PC-3 (cell line): Measurements from ENCODE around the gene BBS5. TPM values are rescaled to one million over a fixed set of nuclear protein-coding genes. Genes with fewer than 3 reads are reported as not detected.

Experiments used
- ATAC-seq: fragments of 200-7000 bp; cut with Tn5 transposase; 2 replicates; pipeline ENCODE4 v1.9.1; 2020; ENCODE audit warnings: mild to moderate bottlenecking, moderate library complexity
- BruUV-seq: library from RNA; stranded (reverse); fragments of 400-500 nt; replicated peaks from 2 replicates; lab custom pipeline; 2021; lab: Mats Ljungman, UMichigan
- CTCF ChIA-PET: fragments of 300-600 bp; sonication (Branson Sonifier 250); formaldehyde crosslinking; loops from one replicate; lab custom pipeline; 2022; ENCODE audit warnings: antibody characterized with exemption; lab: Charles Lee
- POLR2A ChIA-PET: fragments of 300-600 bp; sonication (Branson Sonifier 250); formaldehyde crosslinking; loops from one replicate; lab custom pipeline; 2022; ENCODE audit warnings: antibody characterized with exemption; ENCODE audit not compliant: unreplicated experiment; lab: Charles Lee
- DNase-seq: peaks from one replicate; pipeline ENCODE4 v3.0.0-alpha.2; 2015
- H2AFZ ChIP-seq: fragments of 300-600 bp; sonication (generic); 2 replicates; pipeline ENCODE4 v1.6.0; 2016; ENCODE audit warnings: antibody characterized with exemption, low read length
- H3F3A ChIP-seq: fragments of 300-600 bp; sonication (generic); one replicate; pipeline ENCODE4 v1.6.0; 2017; ENCODE audit warnings: antibody characterized with exemption, low read length, control low read depth, mild to moderate bottlenecking; ENCODE audit not compliant: unreplicated experiment
- H3K27ac ChIP-seq: fragments of 300-600 bp; sonication (generic); 2 replicates; pipeline ENCODE4 v1.5.1; 2016; ENCODE audit warnings: mild to moderate bottlenecking, low read length
- H3K27me3 ChIP-seq: fragments of 300-600 bp; sonication (generic); 2 replicates; pipeline ENCODE4 v1.6.1; 2016; ENCODE audit warnings: low read length, mixed read lengths
- H3K36me3 ChIP-seq: fragments of 300-600 bp; sonication (generic); 2 replicates; pipeline ENCODE4 v1.6.1; 2016; ENCODE audit warnings: low read depth, mixed run types, low read length, mixed read lengths
- H3K4me1 ChIP-seq: fragments of 300-600 bp; sonication (generic); 2 replicates; pipeline ENCODE4 v1.5.1; 2016; ENCODE audit warnings: low read length; ENCODE audit not compliant: insufficient read depth
- H3K4me2 ChIP-seq: fragments of 300-600 bp; sonication (generic); 2 replicates; pipeline ENCODE4 v1.6.0; 2016; ENCODE audit warnings: low read length
- H3K4me3 ChIP-seq: fragments of 300-600 bp; sonication (generic); 2 replicates; pipeline ENCODE4 v1.5.1; 2016; ENCODE audit warnings: mild to moderate bottlenecking, low read length, mixed read lengths
- H3K79me2 ChIP-seq: fragments of 300-600 bp; sonication (generic); 2 replicates; pipeline ENCODE4 v1.6.1; 2017; ENCODE audit warnings: low read length, mixed read lengths
- H3K9ac ChIP-seq: fragments of 300-600 bp; sonication (generic); 2 replicates; pipeline ENCODE4 v1.6.0; 2016; ENCODE audit warnings: mild to moderate bottlenecking, low read length
- H3K9me2 ChIP-seq: fragments of 300-600 bp; sonication (generic); replicated peaks from 2 replicates; pipeline ENCODE4 v1.6.1; 2016; ENCODE audit warnings: mixed run types, low read length, mixed read lengths
- H3K9me3 ChIP-seq: fragments of 300-600 bp; sonication (generic); 2 replicates; pipeline ENCODE4 v1.6.1; 2016; ENCODE audit warnings: low read length, mixed read lengths
- H4K20me1 ChIP-seq: fragments of 300-600 bp; sonication (generic); 2 replicates; pipeline ENCODE4 v1.6.1; 2016; ENCODE audit warnings: low read length, mixed read lengths
- CTCF ChIP-seq: fragments of 300-600 bp; sonication (generic); conservative IDR thresholded peaks from 2 replicates; pipeline ENCODE4 v1.5.1; 2017; ENCODE audit warnings: antibody characterized with exemption, low read depth, mild to moderate bottlenecking, low read length
- EZH2 ChIP-seq: fragments of 300-600 bp; sonication (generic); IDR thresholded peaks from one replicate; pipeline ENCODE4 v1.6.1; 2017; ENCODE audit warnings: antibody characterized with exemption, mild to moderate bottlenecking, low read length; ENCODE audit not compliant: unreplicated experiment
- EZH2phosphoT487 ChIP-seq: fragments of 300-600 bp; sonication (generic); IDR thresholded peaks from 2 replicates; pipeline ENCODE4 v1.6.1; 2018; ENCODE audit warnings: mild to moderate bottlenecking, antibody characterized with exemption, low read length, borderline replicate concordance
- intact Hi-C: fragments of 100-400 bp; cut with micrococcal nuclease; formaldehyde crosslinking; loops from 2 replicates; pipeline ENCODE4 v1.9.0; 2023
- total RNA-seq: library from RNA; depleted of rRNA; stranded (reverse); fragments of >200 nt; gene quantifications from 2 replicates; pipeline ENCODE4 v1.2.3, GENCODE V29; 2014

BBS5 gene
- total RNA-seq, 1 experiment from 2014 or later, result 3.8 TPM

- H3K9ac ChIP-seq, result no peak overlapping the region
- H3K27ac ChIP-seq, result no peak overlapping the region
- no peaks in the 10 kb centered on the region for H3K9me3 ChIP-seq
- H3F3A ChIP-seq, result peaks cover 3% of the 10 kb centered on the region
- H3K4me2 ChIP-seq, result no peak overlapping the region
- BruUV-seq, result no TSS peak
- no peak for DNase-seq
- no peaks in the 10 kb centered on the region for H3K36me3 ChIP-seq
- no peak for TF ChIP-seq CTCF
- TF ChIP-seq EZH2phosphoT487, result no peak
- TF ChIP-seq EZH2, result no peak
- H3K79me2 ChIP-seq, result no peaks in the 10 kb centered on the region
- peaks cover 22% of the 10 kb centered on the region for H3K4me1 ChIP-seq
- no peak for ATAC-seq
- H3K4me3 ChIP-seq, result no peak overlapping the region
- no peaks in the 10 kb centered on the region for H3K27me3 ChIP-seq
- ChIA-PET CTCF (no interaction called here), POLR2A (no interaction called here)
- no peaks in the 10 kb centered on the region for H3K9me2 ChIP-seq
- no peaks in the 10 kb centered on the region for H4K20me1 ChIP-seq
- H2AFZ ChIP-seq, result no peak overlapping the region
- intact Hi-C loops, result no loop called here
These were observed 25.4 kb downstream of the BBS5 start for GRCh38 chr2:169504651-169505050.

- no peaks in the 10 kb centered on the region for H3K9me2 ChIP-seq
- peak overlapping the region; percentile 48 for H3K4me2 ChIP-seq
- no peak overlapping the region for H3K9ac ChIP-seq
- no peaks in the 10 kb centered on the region for H3K79me2 ChIP-seq
- no peak for TF ChIP-seq EZH2
- no peak for TF ChIP-seq CTCF
- TF ChIP-seq EZH2phosphoT487, result no peak
- BruUV-seq, result no TSS peak
- H3K27ac ChIP-seq, result peak overlapping the region; percentile 79
- H3K36me3 ChIP-seq, result no peaks in the 10 kb centered on the region
- ATAC-seq (peak; percentile 76), DNase-seq (peak; percentile 85)
- H2AFZ ChIP-seq, result no peak overlapping the region
- peaks cover 3% of the 10 kb centered on the region for H3F3A ChIP-seq
- no peaks in the 10 kb centered on the region for H3K27me3 ChIP-seq
- ChIA-PET CTCF (interaction anchor here (0.9 kb wide), 1 partner anchor 28 kb away, joined by 3 read pairs; the partner anchor contains the start of gene BBS5), POLR2A (no interaction called here)
- peaks cover 47% of the 10 kb centered on the region for H3K4me1 ChIP-seq
- H4K20me1 ChIP-seq, result no peaks in the 10 kb centered on the region
- no peaks in the 10 kb centered on the region for H3K9me3 ChIP-seq
- H3K4me3 ChIP-seq, result no peak overlapping the region
- intact Hi-C loops, result loop anchor here (1.0 kb wide), 1 partner anchor 28 kb away; the partner anchor contains the start of gene BBS5
These were observed 28.4 kb downstream of the BBS5 start for GRCh38 chr2:169507698-169508097.

- Histone ChIP-seq H4K20me1 (no peaks in the 10 kb centered on the region), H3K4me1 (peaks cover 53% of the 10 kb centered on the region), H3K27me3 (no peaks in the 10 kb centered on the region), H3K4me3 (no peak within 1 kb of the TSS), H3K9me3 (no peaks in the 10 kb centered on the region), H2AFZ (no peak within 1 kb of the TSS), H3K9me2 (no peaks in the 10 kb centered on the region), H3F3A (peaks cover 3% of the 10 kb centered on the region), H3K79me2 (no peaks in the 10 kb centered on the region), H3K36me3 (no peaks in the 10 kb centered on the region), H3K27ac (peak within 1 kb of the TSS; percentile 57), H3K9ac (no peak within 1 kb of the TSS), H3K4me2 (peak within 1 kb of the TSS; percentile 72)
- ATAC-seq, result peak; percentile 46
- intact Hi-C loops, result no loop called here
- no peak for TF ChIP-seq CTCF
- no peak for TF ChIP-seq EZH2phosphoT487
- TF ChIP-seq EZH2, result no peak
- BruUV-seq, result no TSS peak
- POLR2A ChIA-PET, result no interaction called here
- CTCF ChIA-PET, result interaction anchor here (1.2 kb wide), 1 partner anchor 30 kb away, joined by 5 read pairs; the partner anchor contains the start of gene BBS5
- DNase-seq, result peak; percentile 71
These were observed 30.1 kb downstream of the BBS5 start, which contains the start of gene KLHL41 for GRCh38 chr2:169509298-169509885. KLHL41 (plus strand) TSS chr2:169509702; CDS start chr2:169509779, 77 bp downstream.
